ENCODE measurements around the gene SLC2A13. TPM values are rescaled to one million over a fixed set of nuclear protein-coding genes. Genes with fewer than 3 reads are reported as not detected.

Gene SLC2A13
- total RNA-seq, 1 experiment from 2014 or later: 15.3 TPM

DNA sequence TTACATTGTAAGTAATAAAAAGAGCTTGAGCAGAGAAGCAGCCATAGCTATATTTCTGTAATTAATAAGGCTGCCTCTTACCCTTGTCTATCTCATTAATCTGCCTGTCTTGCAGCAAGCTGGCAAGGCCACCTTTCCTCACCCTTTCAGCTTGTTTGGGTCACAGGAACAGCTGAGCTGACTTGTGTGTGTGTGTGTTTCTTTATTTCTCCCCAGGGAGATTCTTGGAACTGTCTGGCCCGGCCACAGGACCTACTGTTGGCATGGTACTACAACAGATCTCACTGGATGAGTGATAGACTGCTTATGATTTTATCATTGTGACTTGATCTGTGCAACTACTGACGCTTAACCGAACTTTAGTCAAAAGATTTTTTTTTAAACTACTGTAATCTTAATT lies 213.7 kb downstream of the SLC2A13 start:
- no peak overlapping the region for H3K4me3 Mint-ChIP-seq
- no peak for ATAC-seq
- POLR2A ChIA-PET: no interaction called here
- peaks cover 7% of the 10 kb centered on the region for H3K4me1 Mint-ChIP-seq
- peaks cover 11% of the 10 kb centered on the region for H3K9me3 Mint-ChIP-seq
- CTCF ChIA-PET: no interaction called here
- no peak for DNase-seq (ENCODE audit: low spot score)
- TF ChIP-seq KAT7 (CRISPR knock-in tag; IDR thresholded peaks at IDR 0.05; ENCODE audit: borderline replicate concordance): no peak
- TF ChIP-seq, protein P1, sequence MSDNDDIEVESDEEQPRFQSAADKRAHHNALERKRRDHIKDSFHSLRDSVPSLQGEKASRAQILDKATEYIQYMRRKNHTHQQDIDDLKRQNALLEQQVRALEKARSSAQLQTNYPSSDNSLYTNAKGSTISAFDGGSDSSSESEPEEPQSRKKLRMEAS (CRISPR knock-in tag; IDR thresholded peaks at IDR 0.05): no peak
- TF ChIP-seq, protein P2, sequence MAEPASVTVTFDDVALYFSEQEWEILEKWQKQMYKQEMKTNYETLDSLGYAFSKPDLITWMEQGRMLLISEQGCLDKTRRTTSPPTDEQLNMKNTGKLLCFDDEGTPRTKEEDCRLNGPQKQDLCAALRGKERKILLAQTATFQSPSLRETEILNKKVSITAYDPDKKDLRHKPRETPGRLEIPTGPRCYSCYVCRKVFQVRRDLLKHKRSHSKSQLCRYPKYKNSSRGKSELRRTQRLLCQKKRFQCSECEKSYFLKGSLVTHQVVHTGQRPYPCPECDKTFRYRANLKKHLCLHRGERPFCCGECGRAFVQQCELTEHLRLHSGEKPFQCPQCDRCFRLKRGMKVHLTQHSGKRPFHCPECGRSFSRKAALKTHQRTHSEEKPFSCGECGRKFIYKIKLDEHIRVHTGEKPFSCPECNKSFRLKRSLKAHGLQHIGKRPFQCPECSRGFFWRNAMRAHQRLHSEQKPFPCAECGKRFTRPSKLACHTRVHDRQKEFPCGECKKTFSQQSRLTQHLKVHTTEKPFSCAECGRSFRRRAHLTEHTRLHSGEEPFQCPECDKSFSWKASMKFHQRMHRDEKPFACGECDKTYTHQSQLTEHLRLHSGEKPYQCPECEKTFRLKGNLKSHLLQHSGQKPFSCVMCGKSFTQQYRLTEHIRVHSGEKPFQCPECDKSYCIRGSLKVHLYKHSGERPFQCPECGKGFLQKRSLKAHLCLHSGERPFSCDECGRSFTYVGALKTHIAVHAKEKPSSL (CRISPR knock-in tag; conservative IDR thresholded peaks at IDR 0.05): no peak
- no peak for TF ChIP-seq ELF4 (CRISPR knock-in tag; IDR thresholded peaks at IDR 0.05; ENCODE audit: low read depth)
- TF ChIP-seq ZNF396 (CRISPR knock-in tag; IDR thresholded peaks at IDR 0.05; ENCODE audit: borderline replicate concordance): no peak
- TF ChIP-seq, protein P3, sequence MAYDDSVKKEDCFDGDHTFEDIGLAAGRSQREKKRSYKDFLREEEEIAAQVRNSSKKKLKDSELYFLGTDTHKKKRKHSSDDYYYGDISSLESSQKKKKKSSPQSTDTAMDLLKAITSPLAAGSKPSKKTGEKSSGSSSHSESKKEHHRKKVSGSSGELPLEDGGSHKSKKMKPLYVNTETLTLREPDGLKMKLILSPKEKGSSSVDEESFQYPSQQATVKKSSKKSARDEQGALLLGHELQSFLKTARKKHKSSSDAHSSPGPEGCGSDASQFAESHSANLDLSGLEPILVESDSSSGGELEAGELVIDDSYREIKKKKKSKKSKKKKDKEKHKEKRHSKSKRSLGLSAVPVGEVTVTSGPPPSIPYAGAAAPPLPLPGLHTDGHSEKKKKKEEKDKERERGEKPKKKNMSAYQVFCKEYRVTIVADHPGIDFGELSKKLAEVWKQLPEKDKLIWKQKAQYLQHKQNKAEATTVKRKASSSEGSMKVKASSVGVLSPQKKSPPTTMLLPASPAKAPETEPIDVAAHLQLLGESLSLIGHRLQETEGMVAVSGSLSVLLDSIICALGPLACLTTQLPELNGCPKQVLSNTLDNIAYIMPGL (CRISPR knock-in tag; IDR thresholded peaks at IDR 0.05): no peak
- TF ChIP-seq ZNF317 (CRISPR knock-in tag; IDR thresholded peaks at IDR 0.05; ENCODE audit: borderline replicate concordance, low read depth): no peak
- TF ChIP-seq, protein P4, sequence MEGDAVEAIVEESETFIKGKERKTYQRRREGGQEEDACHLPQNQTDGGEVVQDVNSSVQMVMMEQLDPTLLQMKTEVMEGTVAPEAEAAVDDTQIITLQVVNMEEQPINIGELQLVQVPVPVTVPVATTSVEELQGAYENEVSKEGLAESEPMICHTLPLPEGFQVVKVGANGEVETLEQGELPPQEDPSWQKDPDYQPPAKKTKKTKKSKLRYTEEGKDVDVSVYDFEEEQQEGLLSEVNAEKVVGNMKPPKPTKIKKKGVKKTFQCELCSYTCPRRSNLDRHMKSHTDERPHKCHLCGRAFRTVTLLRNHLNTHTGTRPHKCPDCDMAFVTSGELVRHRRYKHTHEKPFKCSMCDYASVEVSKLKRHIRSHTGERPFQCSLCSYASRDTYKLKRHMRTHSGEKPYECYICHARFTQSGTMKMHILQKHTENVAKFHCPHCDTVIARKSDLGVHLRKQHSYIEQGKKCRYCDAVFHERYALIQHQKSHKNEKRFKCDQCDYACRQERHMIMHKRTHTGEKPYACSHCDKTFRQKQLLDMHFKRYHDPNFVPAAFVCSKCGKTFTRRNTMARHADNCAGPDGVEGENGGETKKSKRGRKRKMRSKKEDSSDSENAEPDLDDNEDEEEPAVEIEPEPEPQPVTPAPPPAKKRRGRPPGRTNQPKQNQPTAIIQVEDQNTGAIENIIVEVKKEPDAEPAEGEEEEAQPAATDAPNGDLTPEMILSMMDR (IDR thresholded peaks at IDR 0.05): no peak
- TF ChIP-seq, protein P5, sequence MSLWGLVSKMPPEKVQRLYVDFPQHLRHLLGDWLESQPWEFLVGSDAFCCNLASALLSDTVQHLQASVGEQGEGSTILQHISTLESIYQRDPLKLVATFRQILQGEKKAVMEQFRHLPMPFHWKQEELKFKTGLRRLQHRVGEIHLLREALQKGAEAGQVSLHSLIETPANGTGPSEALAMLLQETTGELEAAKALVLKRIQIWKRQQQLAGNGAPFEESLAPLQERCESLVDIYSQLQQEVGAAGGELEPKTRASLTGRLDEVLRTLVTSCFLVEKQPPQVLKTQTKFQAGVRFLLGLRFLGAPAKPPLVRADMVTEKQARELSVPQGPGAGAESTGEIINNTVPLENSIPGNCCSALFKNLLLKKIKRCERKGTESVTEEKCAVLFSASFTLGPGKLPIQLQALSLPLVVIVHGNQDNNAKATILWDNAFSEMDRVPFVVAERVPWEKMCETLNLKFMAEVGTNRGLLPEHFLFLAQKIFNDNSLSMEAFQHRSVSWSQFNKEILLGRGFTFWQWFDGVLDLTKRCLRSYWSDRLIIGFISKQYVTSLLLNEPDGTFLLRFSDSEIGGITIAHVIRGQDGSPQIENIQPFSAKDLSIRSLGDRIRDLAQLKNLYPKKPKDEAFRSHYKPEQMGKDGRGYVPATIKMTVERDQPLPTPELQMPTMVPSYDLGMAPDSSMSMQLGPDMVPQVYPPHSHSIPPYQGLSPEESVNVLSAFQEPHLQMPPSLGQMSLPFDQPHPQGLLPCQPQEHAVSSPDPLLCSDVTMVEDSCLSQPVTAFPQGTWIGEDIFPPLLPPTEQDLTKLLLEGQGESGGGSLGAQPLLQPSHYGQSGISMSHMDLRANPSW (CRISPR knock-in tag; conservative IDR thresholded peaks at IDR 0.05; ENCODE audit: low read depth): no peak
- no peak for TF ChIP-seq NR3C1 (CRISPR knock-in tag; conservative IDR thresholded peaks at IDR 0.05; ENCODE audit: low read depth)
- no peak for TF ChIP-seq NR2C2 (CRISPR knock-in tag; IDR thresholded peaks at IDR 0.05)
- TF ChIP-seq ESRRA (CRISPR knock-in tag; IDR thresholded peaks at IDR 0.05; ENCODE audit: borderline replicate concordance): no peak
- TF ChIP-seq, protein P6, sequence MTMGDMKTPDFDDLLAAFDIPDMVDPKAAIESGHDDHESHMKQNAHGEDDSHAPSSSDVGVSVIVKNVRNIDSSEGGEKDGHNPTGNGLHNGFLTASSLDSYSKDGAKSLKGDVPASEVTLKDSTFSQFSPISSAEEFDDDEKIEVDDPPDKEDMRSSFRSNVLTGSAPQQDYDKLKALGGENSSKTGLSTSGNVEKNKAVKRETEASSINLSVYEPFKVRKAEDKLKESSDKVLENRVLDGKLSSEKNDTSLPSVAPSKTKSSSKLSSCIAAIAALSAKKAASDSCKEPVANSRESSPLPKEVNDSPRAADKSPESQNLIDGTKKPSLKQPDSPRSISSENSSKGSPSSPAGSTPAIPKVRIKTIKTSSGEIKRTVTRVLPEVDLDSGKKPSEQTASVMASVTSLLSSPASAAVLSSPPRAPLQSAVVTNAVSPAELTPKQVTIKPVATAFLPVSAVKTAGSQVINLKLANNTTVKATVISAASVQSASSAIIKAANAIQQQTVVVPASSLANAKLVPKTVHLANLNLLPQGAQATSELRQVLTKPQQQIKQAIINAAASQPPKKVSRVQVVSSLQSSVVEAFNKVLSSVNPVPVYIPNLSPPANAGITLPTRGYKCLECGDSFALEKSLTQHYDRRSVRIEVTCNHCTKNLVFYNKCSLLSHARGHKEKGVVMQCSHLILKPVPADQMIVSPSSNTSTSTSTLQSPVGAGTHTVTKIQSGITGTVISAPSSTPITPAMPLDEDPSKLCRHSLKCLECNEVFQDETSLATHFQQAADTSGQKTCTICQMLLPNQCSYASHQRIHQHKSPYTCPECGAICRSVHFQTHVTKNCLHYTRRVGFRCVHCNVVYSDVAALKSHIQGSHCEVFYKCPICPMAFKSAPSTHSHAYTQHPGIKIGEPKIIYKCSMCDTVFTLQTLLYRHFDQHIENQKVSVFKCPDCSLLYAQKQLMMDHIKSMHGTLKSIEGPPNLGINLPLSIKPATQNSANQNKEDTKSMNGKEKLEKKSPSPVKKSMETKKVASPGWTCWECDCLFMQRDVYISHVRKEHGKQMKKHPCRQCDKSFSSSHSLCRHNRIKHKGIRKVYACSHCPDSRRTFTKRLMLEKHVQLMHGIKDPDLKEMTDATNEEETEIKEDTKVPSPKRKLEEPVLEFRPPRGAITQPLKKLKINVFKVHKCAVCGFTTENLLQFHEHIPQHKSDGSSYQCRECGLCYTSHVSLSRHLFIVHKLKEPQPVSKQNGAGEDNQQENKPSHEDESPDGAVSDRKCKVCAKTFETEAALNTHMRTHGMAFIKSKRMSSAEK (CRISPR knock-in tag; IDR thresholded peaks at IDR 0.05; ENCODE audit: borderline replicate concordance): no peak
- no peak for TF ChIP-seq ZNF671 (CRISPR knock-in tag; IDR thresholded peaks at IDR 0.05)
- TF ChIP-seq FOXP1 (CRISPR knock-in tag; IDR thresholded peaks at IDR 0.05; ENCODE audit: borderline replicate concordance): no peak
- TF ChIP-seq TEAD4 (CRISPR knock-in tag; IDR thresholded peaks at IDR 0.05): no peak
- no peaks in the 10 kb centered on the region for H3K27me3 Mint-ChIP-seq (ENCODE audit: low read depth)
- peaks cover 7% of the 10 kb centered on the region for H3K36me3 Mint-ChIP-seq
- no peak overlapping the region for H3K27ac Mint-ChIP-seq
